ENCODE measurements around the gene TRPV4.

- TF ChIP-seq, protein P1, sequence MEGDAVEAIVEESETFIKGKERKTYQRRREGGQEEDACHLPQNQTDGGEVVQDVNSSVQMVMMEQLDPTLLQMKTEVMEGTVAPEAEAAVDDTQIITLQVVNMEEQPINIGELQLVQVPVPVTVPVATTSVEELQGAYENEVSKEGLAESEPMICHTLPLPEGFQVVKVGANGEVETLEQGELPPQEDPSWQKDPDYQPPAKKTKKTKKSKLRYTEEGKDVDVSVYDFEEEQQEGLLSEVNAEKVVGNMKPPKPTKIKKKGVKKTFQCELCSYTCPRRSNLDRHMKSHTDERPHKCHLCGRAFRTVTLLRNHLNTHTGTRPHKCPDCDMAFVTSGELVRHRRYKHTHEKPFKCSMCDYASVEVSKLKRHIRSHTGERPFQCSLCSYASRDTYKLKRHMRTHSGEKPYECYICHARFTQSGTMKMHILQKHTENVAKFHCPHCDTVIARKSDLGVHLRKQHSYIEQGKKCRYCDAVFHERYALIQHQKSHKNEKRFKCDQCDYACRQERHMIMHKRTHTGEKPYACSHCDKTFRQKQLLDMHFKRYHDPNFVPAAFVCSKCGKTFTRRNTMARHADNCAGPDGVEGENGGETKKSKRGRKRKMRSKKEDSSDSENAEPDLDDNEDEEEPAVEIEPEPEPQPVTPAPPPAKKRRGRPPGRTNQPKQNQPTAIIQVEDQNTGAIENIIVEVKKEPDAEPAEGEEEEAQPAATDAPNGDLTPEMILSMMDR (conservative IDR thresholded peaks at IDR 0.05; ENCODE audit: low read depth in 2 of 2) = no peak
- TF ChIP-seq REST (IDR thresholded peaks at IDR 0.05; ENCODE audit: unreplicated experiment) (no peak), EZH2 (IDR thresholded peaks at IDR 0.05; ENCODE audit: low read depth, unreplicated experiment) (no peak), ZNF331 (CRISPR knock-in tag; IDR thresholded peaks at IDR 0.05; ENCODE audit: low read depth) (no peak), POLR2AphosphoS5 (IDR thresholded peaks at IDR 0.05; ENCODE audit: low read depth) (no peak), JUNB (IDR thresholded peaks at IDR 0.05; ENCODE audit: unreplicated experiment) (no peak), EZH2phosphoT487 (IDR thresholded peaks at IDR 0.05; ENCODE audit: unreplicated experiment) (no peak), CREB1 (CRISPR knock-in tag; IDR thresholded peaks at IDR 0.05; ENCODE audit: low read depth) (no peak), ZNF114 (CRISPR knock-in tag; IDR thresholded peaks at IDR 0.05) (no peak), STAT1 (IDR thresholded peaks at IDR 0.05; ENCODE audit: unreplicated experiment) (no peak), NANOG (IDR thresholded peaks at IDR 0.05; ENCODE audit: borderline replicate concordance) (no peak)
- TF ChIP-seq, protein P2, sequence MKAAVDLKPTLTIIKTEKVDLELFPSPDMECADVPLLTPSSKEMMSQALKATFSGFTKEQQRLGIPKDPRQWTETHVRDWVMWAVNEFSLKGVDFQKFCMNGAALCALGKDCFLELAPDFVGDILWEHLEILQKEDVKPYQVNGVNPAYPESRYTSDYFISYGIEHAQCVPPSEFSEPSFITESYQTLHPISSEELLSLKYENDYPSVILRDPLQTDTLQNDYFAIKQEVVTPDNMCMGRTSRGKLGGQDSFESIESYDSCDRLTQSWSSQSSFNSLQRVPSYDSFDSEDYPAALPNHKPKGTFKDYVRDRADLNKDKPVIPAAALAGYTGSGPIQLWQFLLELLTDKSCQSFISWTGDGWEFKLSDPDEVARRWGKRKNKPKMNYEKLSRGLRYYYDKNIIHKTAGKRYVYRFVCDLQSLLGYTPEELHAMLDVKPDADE (IDR thresholded peaks at IDR 0.05) = no peak
- TF ChIP-seq, protein P3, sequence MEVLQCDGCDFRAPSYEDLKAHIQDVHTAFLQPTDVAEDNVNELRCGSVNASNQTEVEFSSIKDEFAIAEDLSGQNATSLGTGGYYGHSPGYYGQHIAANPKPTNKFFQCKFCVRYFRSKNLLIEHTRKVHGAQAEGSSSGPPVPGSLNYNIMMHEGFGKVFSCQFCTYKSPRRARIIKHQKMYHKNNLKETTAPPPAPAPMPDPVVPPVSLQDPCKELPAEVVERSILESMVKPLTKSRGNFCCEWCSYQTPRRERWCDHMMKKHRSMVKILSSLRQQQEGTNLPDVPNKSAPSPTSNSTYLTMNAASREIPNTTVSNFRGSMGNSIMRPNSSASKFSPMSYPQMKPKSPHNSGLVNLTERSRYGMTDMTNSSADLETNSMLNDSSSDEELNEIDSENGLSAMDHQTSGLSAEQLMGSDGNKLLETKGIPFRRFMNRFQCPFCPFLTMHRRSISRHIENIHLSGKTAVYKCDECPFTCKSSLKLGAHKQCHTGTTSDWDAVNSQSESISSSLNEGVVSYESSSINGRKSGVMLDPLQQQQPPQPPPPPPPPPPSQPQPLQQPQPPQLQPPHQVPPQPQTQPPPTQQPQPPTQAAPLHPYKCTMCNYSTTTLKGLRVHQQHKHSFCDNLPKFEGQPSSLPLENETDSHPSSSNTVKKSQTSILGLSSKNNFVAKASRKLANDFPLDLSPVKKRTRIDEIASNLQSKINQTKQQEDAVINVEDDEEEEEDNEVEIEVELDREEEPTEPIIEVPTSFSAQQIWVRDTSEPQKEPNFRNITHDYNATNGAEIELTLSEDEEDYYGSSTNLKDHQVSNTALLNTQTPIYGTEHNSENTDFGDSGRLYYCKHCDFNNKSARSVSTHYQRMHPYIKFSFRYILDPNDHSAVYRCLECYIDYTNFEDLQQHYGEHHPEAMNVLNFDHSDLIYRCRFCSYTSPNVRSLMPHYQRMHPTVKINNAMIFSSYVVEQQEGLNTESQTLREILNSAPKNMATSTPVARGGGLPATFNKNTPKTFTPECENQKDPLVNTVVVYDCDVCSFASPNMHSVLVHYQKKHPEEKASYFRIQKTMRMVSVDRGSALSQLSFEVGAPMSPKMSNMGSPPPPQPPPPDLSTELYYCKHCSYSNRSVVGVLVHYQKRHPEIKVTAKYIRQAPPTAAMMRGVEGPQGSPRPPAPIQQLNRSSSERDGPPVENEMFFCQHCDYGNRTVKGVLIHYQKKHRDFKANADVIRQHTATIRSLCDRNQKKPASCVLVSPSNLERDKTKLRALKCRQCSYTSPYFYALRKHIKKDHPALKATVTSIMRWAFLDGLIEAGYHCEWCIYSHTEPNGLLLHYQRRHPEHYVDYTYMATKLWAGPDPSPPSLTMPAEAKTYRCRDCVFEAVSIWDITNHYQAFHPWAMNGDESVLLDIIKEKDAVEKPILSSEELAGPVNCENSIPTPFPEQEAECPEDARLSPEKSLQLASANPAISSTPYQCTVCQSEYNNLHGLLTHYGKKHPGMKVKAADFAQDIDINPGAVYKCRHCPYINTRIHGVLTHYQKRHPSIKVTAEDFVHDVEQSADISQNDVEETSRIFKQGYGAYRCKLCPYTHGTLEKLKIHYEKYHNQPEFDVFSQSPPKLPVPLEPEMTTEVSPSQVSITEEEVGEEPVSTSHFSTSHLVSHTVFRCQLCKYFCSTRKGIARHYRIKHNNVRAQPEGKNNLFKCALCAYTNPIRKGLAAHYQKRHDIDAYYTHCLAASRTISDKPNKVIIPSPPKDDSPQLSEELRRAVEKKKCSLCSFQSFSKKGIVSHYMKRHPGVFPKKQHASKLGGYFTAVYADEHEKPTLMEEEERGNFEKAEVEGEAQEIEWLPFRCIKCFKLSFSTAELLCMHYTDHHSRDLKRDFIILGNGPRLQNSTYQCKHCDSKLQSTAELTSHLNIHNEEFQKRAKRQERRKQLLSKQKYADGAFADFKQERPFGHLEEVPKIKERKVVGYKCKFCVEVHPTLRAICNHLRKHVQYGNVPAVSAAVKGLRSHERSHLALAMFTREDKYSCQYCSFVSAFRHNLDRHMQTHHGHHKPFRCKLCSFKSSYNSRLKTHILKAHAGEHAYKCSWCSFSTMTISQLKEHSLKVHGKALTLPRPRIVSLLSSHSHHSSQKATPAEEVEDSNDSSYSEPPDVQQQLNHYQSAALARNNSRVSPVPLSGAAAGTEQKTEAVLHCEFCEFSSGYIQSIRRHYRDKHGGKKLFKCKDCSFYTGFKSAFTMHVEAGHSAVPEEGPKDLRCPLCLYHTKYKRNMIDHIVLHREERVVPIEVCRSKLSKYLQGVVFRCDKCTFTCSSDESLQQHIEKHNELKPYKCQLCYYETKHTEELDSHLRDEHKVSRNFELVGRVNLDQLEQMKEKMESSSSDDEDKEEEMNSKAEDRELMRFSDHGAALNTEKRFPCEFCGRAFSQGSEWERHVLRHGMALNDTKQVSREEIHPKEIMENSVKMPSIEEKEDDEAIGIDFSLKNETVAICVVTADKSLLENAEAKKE (CRISPR knock-in tag; IDR thresholded peaks at IDR 0.05) = no peak
These were observed 51.4 kb downstream of the TRPV4 start for GRCh38 chr12:109781668-109782325.

Data from GM23338 (cell line).